Measurements from ENCODE around the gene BTK. TPM values are rescaled to one million over a fixed set of nuclear protein-coding genes. Genes with fewer than 3 reads are reported as not detected.

Gene BTK
- total RNA-seq, 4 donors from 2014 or later, result 1.5 to 3.6 (median 3.4) TPM

DNA sequence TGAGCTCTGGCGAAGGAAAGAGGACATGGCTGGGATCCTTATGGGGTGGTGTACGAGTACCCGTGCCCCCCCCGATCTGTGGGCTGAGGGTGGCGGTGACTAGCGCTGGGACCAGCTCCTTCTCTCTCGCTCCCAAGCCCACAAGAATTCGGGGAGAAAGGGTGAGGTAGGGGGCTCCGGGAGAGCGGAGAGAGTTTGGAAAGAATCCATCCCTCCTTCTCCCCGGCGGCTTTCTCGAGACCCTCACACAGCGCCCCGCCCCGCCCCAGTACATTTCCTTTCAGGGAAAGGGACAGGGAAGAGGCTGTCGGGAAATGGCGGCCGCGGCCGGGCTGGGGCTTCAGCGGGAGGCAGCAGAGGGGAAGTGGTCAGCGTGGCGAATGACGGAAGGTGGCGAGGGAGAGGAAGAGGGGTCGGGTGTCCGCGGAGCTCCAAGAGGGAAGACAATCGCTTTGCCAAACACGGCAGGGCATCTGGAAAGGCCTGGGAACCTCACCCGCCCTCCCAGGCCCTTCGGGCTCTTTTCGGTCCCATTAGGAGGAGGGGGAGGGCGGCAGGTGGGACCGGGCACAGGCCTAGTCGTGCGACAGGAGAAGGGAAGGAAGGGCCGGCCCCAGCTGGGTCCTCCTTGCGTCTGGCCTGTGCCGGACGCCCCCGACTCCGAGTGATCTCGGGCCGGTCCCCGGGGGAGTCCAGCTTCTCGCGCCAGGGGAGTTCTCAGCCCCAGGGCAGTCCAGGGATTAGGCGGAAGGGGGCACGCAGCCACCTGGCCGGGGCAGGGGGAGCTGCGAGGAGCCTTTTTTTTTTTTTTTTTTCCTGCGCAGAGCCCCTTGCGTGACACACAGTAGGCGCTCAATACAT, 32.2 kb upstream of the BTK start:
- peak overlapping the region; percentile 15 for H3K4me3 ChIP-seq (ENCODE audit: low read depth, poor library complexity, severe bottlenecking)
- peak; percentile 14 to 90 for DNase-seq (ENCODE audit: low spot score in 2 of 2)
- intact Hi-C loops (cut with DNase I; ENCODE audit: low total_unique reads), result no loop called here
- WGBS, 2 donors, result 1 to 22% methylated on average over 33 to 47 of the region's 56 CpGs
- TF ChIP-seq, protein P1, sequence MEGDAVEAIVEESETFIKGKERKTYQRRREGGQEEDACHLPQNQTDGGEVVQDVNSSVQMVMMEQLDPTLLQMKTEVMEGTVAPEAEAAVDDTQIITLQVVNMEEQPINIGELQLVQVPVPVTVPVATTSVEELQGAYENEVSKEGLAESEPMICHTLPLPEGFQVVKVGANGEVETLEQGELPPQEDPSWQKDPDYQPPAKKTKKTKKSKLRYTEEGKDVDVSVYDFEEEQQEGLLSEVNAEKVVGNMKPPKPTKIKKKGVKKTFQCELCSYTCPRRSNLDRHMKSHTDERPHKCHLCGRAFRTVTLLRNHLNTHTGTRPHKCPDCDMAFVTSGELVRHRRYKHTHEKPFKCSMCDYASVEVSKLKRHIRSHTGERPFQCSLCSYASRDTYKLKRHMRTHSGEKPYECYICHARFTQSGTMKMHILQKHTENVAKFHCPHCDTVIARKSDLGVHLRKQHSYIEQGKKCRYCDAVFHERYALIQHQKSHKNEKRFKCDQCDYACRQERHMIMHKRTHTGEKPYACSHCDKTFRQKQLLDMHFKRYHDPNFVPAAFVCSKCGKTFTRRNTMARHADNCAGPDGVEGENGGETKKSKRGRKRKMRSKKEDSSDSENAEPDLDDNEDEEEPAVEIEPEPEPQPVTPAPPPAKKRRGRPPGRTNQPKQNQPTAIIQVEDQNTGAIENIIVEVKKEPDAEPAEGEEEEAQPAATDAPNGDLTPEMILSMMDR (IDR thresholded peaks at IDR 0.05), result no peak
- TF ChIP-seq POLR2A (IDR thresholded peaks at IDR 0.05), result no peak

DNA sequence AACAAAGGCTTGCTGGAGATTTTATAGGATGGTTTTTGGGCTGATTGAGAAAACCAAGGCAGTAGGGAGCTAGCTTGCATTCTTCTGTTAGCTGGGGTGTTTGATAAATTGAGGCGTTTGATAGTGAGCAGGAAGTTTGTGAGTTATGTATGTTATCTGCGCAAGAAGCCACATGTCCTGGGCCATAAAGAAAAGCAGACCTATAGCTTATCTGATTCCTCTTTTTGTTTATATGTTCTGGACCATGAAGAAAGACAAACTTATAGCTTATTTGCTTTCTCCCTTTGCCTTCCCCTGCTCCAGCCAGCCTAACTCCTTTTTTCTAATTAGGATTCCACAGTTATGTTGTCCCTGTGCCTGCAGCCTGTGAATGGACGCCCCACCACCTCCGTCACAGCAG, 31.2 kb upstream of the BTK start:
- WGBS, 2 donors, result 77% methylated on average over 4 of the region's 4 CpGs
- DNase-seq (ENCODE audit: low spot score in 2 of 2), result no peak
- H3K4me3 ChIP-seq (ENCODE audit: low read depth, poor library complexity, severe bottlenecking), result no peak overlapping the region
- intact Hi-C loops (cut with DNase I; ENCODE audit: low total_unique reads), result no loop called here
- TF ChIP-seq POLR2A (IDR thresholded peaks at IDR 0.05), result no peak
- TF ChIP-seq, protein P1 (IDR thresholded peaks at IDR 0.05), result no peak

DNA sequence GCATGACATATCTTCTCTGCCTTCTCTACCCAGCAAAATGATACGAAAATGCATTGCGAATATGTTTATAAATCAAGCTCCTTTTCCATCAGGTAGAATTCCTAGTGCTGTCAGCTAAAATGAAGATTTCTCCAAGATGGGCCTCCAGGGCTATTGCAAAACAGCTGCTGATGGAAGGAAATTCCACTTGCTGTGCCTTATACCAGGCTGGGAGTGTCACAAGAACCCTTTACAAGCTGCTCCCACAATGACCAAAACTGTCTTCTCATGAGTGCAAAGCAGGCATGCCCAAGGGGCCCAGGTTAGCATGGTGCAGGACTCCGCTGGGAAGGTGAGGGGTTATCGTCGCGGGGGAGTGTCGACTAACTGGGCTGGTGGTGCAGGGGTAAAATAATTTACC, 30.7 kb upstream of the BTK start:
- no peak for DNase-seq (ENCODE audit: low spot score in 2 of 2)
- no peak overlapping the region for H3K4me3 ChIP-seq (ENCODE audit: low read depth, poor library complexity, severe bottlenecking)
- TF ChIP-seq, protein P1 (IDR thresholded peaks at IDR 0.05), result no peak
- no peak for TF ChIP-seq POLR2A (IDR thresholded peaks at IDR 0.05)
- WGBS, 2 donors, result 86% methylated on average over 7 of the region's 7 CpGs
- intact Hi-C loops (cut with DNase I; ENCODE audit: low total_unique reads), result no loop called here

DNA sequence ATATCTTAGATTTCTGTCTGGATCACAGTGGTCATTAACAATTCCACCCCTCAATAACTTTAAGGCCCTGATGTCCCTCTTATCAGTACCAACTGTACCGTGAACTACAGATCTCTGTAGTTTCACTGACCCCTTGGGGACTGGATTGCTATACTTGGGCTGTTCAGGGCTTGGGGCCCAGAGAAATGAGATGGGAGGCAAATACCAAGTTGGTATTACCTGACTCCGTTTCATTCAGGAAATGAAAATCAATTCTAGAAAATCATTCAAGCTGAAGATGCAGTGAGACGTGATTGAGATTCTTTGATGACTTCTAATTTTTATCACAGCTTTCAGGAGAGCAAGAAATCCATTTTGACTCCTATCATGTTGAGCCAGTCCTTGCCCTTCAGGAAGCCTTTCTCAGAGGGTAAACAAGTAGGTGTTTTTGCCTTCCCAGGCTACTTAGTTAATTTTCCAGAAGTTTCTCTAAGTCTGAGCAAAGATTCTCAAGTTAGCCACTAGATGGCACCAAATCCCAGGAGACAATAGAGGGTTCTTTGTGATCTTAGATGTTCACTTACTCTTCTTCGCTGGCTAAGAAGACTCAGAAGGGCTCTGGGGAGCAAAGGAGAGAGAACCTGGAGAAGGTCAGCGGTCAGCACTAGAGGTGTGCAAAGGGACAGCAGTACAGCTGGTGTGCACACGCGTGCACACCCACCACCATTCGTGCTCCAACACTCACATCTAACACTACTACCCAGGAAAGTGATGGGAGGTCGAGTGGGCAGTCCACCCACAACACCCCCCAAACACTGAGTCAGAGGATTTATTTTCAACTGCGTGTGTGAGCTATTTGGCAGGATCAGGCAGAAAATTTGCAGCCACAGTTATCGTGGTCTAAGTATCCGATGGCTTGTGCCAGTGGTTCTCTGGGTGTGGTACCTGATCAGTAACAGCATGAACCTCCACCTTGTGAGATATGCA, 29.5 kb upstream of the BTK start:
- WGBS, 2 donors, result 35 to 40% methylated on average over 11 to 12 of the region's 12 CpGs
- intact Hi-C loops (cut with DNase I; ENCODE audit: low total_unique reads), result no loop called here
- TF ChIP-seq POLR2A (IDR thresholded peaks at IDR 0.05), result no peak
- TF ChIP-seq, protein P1 (IDR thresholded peaks at IDR 0.05), result no peak
- H3K4me3 ChIP-seq (ENCODE audit: low read depth, poor library complexity, severe bottlenecking), result no peak overlapping the region
- peak in 1 of 2 donors; percentile 19 for DNase-seq (ENCODE audit: low spot score in 2 of 2)

DNA sequence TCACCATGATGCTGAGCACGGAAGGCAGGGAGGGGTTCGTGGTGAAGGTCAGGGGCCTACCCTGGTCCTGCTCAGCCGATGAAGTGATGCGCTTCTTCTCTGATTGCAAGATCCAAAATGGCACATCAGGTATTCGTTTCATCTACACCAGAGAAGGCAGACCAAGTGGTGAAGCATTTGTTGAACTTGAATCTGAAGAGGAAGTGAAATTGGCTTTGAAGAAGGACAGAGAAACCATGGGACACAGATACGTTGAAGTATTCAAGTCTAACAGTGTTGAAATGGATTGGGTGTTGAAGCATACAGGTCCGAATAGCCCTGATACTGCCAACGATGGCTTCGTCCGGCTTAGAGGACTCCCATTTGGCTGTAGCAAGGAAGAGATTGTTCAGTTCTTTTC, 26.0 kb upstream of the BTK start:
- WGBS, 2 donors, result 76 to 83% methylated on average over 10 of the region's 10 CpGs
- intact Hi-C loops (cut with DNase I; ENCODE audit: low total_unique reads), result no loop called here
- DNase-seq (ENCODE audit: low spot score in 2 of 2), result no peak
- no peak overlapping the region for H3K4me3 ChIP-seq (ENCODE audit: low read depth, poor library complexity, severe bottlenecking)
- TF ChIP-seq, protein P1 (IDR thresholded peaks at IDR 0.05), result no peak

Measured in lower leg skin (tissue), 4 donors.